ENCODE data around the gene SMIM45.

SMIM45 gene

DNA sequence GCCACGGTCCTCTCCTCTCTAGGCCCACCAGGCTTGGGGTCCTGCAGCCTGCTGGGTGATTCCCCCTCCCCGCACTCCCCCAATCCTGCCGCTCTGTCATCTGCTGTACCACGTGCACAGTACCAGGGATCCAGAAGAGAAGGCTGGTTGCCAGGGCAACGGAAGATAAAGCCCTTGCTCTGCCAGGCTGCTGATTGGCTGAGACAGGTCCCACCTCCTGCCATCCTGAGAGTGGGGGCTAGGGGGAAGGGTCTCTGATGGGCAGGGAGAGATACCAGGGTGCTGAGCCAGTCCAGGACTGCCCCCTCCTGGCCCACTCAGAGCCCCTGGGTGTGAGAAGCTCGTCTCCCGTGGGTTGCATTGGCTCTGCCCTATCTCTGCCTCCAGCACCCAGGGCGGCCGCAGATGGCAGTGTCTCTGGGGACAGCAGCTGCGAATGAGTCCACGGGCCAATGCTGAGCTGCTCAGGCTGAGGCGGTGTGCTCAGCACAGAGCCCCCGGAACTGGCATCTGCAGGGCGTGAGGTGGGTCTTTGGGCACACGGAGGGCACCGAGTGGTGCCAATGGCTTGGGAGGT lies at the start of gene SMIM45:
Gene SMIM45 (plus strand): TSS at position 253 of the 577 bp plus-strand sequence.
- Histone ChIP-seq H3K4me3 (ENCODE audit: low read depth, low read length) (no peak within 1 kb of the TSS), H3K27me3 (ENCODE audit: control insufficient read depth, insufficient read depth, low read length) (no peaks in the 10 kb centered on the region), H3K36me3 (ENCODE audit: control insufficient read depth, insufficient read depth, low read length) (no peaks in the 10 kb centered on the region)
- no peak for DNase-seq (ENCODE audit: low read depth)
- TF ChIP-seq, protein P1, sequence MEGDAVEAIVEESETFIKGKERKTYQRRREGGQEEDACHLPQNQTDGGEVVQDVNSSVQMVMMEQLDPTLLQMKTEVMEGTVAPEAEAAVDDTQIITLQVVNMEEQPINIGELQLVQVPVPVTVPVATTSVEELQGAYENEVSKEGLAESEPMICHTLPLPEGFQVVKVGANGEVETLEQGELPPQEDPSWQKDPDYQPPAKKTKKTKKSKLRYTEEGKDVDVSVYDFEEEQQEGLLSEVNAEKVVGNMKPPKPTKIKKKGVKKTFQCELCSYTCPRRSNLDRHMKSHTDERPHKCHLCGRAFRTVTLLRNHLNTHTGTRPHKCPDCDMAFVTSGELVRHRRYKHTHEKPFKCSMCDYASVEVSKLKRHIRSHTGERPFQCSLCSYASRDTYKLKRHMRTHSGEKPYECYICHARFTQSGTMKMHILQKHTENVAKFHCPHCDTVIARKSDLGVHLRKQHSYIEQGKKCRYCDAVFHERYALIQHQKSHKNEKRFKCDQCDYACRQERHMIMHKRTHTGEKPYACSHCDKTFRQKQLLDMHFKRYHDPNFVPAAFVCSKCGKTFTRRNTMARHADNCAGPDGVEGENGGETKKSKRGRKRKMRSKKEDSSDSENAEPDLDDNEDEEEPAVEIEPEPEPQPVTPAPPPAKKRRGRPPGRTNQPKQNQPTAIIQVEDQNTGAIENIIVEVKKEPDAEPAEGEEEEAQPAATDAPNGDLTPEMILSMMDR (IDR thresholded peaks at IDR 0.05; ENCODE audit: insufficient read depth, low read length, poor library complexity, severe bottlenecking) = no peak

DNA sequence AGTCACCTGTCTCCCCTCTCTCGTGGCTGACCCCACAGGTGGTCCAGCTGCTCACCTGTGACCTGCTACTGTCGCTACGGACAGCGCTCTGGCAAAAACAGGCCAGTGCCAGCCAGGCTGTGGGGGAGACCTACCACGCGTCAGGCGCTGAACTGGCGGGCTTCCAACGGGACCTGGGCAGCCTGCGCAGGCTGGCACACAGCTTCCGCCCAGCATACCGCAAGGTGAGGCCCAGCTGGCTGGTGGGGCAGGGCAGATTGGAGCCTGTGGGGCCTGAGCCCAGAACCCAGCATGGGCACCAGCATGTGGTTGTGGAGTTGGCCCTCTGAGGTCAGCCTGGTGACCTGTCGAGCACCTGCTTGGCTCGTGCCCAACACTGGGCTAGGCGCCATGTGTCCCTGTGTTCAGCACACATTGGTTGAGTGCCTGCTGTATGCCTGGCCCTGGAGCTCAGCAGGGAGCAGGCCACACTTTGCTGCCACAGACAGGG lies 49.0 kb upstream of the SMIM45 start:
- Histone ChIP-seq H3K4me3 (ENCODE audit: low read depth, low read length) (no peak overlapping the region), H3K36me3 (ENCODE audit: control insufficient read depth, insufficient read depth, low read length) (peaks cover 19% of the 10 kb centered on the region), H3K27me3 (ENCODE audit: control insufficient read depth, insufficient read depth, low read length) (no peaks in the 10 kb centered on the region)
- DNase-seq (ENCODE audit: low read depth) = no peak
- TF ChIP-seq, protein P1 (IDR thresholded peaks at IDR 0.05; ENCODE audit: insufficient read depth, low read length, poor library complexity, severe bottlenecking) = no peak

- peaks cover 17% of the 10 kb centered on the region for H3K36me3 ChIP-seq (ENCODE audit: control insufficient read depth, insufficient read depth, low read length)
- DNase-seq (ENCODE audit: low read depth) = no peak
- no peak overlapping the region for H3K4me3 ChIP-seq (ENCODE audit: low read depth, low read length)
- peaks cover 10% of the 10 kb centered on the region for H3K27me3 ChIP-seq (ENCODE audit: control insufficient read depth, insufficient read depth, low read length)
- TF ChIP-seq, protein P1 (IDR thresholded peaks at IDR 0.05; ENCODE audit: insufficient read depth, low read length, poor library complexity, severe bottlenecking) = no peak
Observed at GRCh38 chr22:41904450-41905410, 47.2 kb upstream of the SMIM45 start.

- no peak for DNase-seq (ENCODE audit: low read depth)
- Histone ChIP-seq H3K36me3 (ENCODE audit: control insufficient read depth, insufficient read depth, low read length) (peaks cover 13% of the 10 kb centered on the region), H3K27me3 (ENCODE audit: control insufficient read depth, insufficient read depth, low read length) (peaks cover 17% of the 10 kb centered on the region), H3K4me3 (ENCODE audit: low read depth, low read length) (no peak overlapping the region)
- TF ChIP-seq, protein P1 (IDR thresholded peaks at IDR 0.05; ENCODE audit: insufficient read depth, low read length, poor library complexity, severe bottlenecking) = no peak
Observed at GRCh38 chr22:41905411-41906202, 46.3 kb upstream of the SMIM45 start.

- H3K36me3 ChIP-seq (ENCODE audit: control insufficient read depth, insufficient read depth, low read length) = peaks cover 10% of the 10 kb centered on the region
- TF ChIP-seq, protein P1 (IDR thresholded peaks at IDR 0.05; ENCODE audit: insufficient read depth, low read length, poor library complexity, severe bottlenecking) = no peak
- no peak overlapping the region for H3K4me3 ChIP-seq (ENCODE audit: low read depth, low read length)
- H3K27me3 ChIP-seq (ENCODE audit: control insufficient read depth, insufficient read depth, low read length) = peaks cover 28% of the 10 kb centered on the region
- no peak for DNase-seq (ENCODE audit: low read depth)
Observed at GRCh38 chr22:41906822-41907221, 45.1 kb upstream of the SMIM45 start.

Data from kidney epithelial cell (primary cell).